Smooth muscle cell (in vitro differentiated cells): ENCODE results near the gene TBCE. TPM values are rescaled to one million over a fixed set of nuclear protein-coding genes. Genes with fewer than 3 reads are reported as not detected.

Experiments
- DNase-seq: peaks from one replicate; lab custom pipeline; 2025; ENCODE audit not compliant: unreplicated experiment; lab: John Stamatoyannopoulos, UW
- H2AFZ ChIP-seq: fragments of 200-600 bp; sonication (generic); 2 replicates; pipeline ENCODE4 v1.6.0; 2016; ENCODE audit warnings: antibody characterized with exemption, low read depth, mild to moderate bottlenecking
- H3F3A ChIP-seq: fragments of 200-600 bp; sonication (generic); 2 replicates; pipeline ENCODE4 v1.6.0; 2017; ENCODE audit warnings: antibody characterized with exemption, low read depth
- H3K27ac ChIP-seq: fragments of 200-600 bp; sonication (generic); 2 replicates; pipeline ENCODE4 v1.5.1; 2016; ENCODE audit warnings: low read depth, mild to moderate bottlenecking
- H3K27me3 ChIP-seq: fragments of 200-600 bp; sonication (generic); 2 replicates; pipeline ENCODE4 v1.6.1; 2016; ENCODE audit warnings: low read depth, mild to moderate bottlenecking
- H3K36me3 ChIP-seq: fragments of 200-600 bp; sonication (generic); 2 replicates; pipeline ENCODE4 v1.5.1; 2016; ENCODE audit warnings: low read depth
- H3K4me1 ChIP-seq: fragments of 200-600 bp; sonication (generic); 2 replicates; pipeline ENCODE4 v1.5.1; 2016; ENCODE audit warnings: low read depth
- H3K4me2 ChIP-seq: fragments of 200-600 bp; sonication (generic); 2 replicates; pipeline ENCODE4 v1.6.0; 2016; ENCODE audit warnings: mild to moderate bottlenecking
- H3K4me3 ChIP-seq: fragments of 200-600 bp; sonication (generic); 2 replicates; pipeline ENCODE4 v1.5.1; 2016; ENCODE audit warnings: mild to moderate bottlenecking
- H3K79me2 ChIP-seq: fragments of 200-600 bp; sonication (generic); 2 replicates; pipeline ENCODE4 v1.6.0; 2016; ENCODE audit warnings: low read depth, mild to moderate bottlenecking
- H3K9ac ChIP-seq: fragments of 200-600 bp; sonication (generic); 2 replicates; pipeline ENCODE4 v1.6.0; 2016; ENCODE audit warnings: low read depth
- H3K9me3 ChIP-seq: fragments of 200-600 bp; sonication (generic); replicated peaks from 2 replicates; pipeline ENCODE4 v1.5.1; 2016; ENCODE audit warnings: low read depth
- H4K20me1 ChIP-seq: fragments of 200-600 bp; sonication (generic); 2 replicates; pipeline ENCODE4 v1.6.0; 2016; ENCODE audit warnings: low read depth
- WGBS: methylation state at CpG from one replicate; pipeline ENCODE4 v1.1.7; 2016; ENCODE audit warnings: low lambda C conversion rate; 5-methylcytosine and 5-hydroxymethylcytosine counted together
- polyA plus RNA-seq: library from polyadenylated mRNA; unstranded; fragments of >200 nt; fragmentation: Nextera tagmentation; extraction: Ambion mirVana; gene quantifications from 2 replicates; pipeline ENCODE4 v1.2.1, GENCODE V29; 2016
- total RNA-seq: library from RNA; depleted of rRNA; stranded (reverse); fragments of >200 nt; gene quantifications from 2 replicates; pipeline ENCODE4 v1.2.3, GENCODE V29; 2014
- TF ChIP-seq, protein P1 (sequence below): fragments of 200-600 bp; sonication (generic); IDR thresholded peaks from 2 replicates; pipeline ENCODE4 v1.5.1; 2017; ENCODE audit warnings: borderline replicate concordance, mild to moderate bottlenecking, antibody characterized with exemption; ENCODE audit not compliant: insufficient read depth, poor library complexity, severe bottlenecking

Gene TBCE
- total and polyA plus RNA-seq, 2 experiments from 2014 or later, result 24.0 to 28.4 TPM

DNA sequence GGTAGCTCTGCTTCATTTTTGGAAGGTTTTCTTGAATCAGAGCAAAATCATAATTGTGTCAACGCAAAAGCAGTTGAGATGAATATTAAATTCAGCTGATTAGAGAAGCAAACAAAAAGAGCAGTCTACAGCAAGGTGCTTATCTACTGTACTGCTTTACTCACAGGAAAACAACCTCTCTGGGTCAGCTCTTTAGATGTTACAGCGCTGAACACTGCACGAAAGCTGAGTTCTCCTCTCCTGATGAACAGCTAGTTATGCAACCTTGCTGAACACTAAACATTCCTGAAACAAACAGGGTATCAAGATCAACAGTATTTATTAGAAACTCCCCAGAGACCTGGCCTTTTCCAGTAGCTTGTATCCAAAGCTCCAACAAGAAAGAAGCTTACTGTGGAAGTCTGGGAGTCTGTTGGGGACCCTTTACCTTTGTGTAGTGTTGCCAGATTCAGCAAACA, 41.3 kb downstream of the TBCE start:
- no peaks in the 10 kb centered on the region for H3K9me3 ChIP-seq
- DNase-seq, result no peak
- no peak overlapping the region for H3K4me2 ChIP-seq
- no peaks in the 10 kb centered on the region for H3K4me1 ChIP-seq
- H3K36me3 ChIP-seq, result no peaks in the 10 kb centered on the region
- peaks cover 20% of the 10 kb centered on the region for H3K79me2 ChIP-seq
- WGBS, result 87% methylated on average over 3 of the region's 3 CpGs
- H3K4me3 ChIP-seq, result no peak overlapping the region
- no peaks in the 10 kb centered on the region for H4K20me1 ChIP-seq
- no peak overlapping the region for H3K9ac ChIP-seq
- no peaks in the 10 kb centered on the region for H3K27me3 ChIP-seq
- peaks cover 10% of the 10 kb centered on the region for H3F3A ChIP-seq
- no peak overlapping the region for H2AFZ ChIP-seq
- TF ChIP-seq, protein P1, sequence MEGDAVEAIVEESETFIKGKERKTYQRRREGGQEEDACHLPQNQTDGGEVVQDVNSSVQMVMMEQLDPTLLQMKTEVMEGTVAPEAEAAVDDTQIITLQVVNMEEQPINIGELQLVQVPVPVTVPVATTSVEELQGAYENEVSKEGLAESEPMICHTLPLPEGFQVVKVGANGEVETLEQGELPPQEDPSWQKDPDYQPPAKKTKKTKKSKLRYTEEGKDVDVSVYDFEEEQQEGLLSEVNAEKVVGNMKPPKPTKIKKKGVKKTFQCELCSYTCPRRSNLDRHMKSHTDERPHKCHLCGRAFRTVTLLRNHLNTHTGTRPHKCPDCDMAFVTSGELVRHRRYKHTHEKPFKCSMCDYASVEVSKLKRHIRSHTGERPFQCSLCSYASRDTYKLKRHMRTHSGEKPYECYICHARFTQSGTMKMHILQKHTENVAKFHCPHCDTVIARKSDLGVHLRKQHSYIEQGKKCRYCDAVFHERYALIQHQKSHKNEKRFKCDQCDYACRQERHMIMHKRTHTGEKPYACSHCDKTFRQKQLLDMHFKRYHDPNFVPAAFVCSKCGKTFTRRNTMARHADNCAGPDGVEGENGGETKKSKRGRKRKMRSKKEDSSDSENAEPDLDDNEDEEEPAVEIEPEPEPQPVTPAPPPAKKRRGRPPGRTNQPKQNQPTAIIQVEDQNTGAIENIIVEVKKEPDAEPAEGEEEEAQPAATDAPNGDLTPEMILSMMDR, result no peak
- H3K27ac ChIP-seq, result no peak overlapping the region

DNA sequence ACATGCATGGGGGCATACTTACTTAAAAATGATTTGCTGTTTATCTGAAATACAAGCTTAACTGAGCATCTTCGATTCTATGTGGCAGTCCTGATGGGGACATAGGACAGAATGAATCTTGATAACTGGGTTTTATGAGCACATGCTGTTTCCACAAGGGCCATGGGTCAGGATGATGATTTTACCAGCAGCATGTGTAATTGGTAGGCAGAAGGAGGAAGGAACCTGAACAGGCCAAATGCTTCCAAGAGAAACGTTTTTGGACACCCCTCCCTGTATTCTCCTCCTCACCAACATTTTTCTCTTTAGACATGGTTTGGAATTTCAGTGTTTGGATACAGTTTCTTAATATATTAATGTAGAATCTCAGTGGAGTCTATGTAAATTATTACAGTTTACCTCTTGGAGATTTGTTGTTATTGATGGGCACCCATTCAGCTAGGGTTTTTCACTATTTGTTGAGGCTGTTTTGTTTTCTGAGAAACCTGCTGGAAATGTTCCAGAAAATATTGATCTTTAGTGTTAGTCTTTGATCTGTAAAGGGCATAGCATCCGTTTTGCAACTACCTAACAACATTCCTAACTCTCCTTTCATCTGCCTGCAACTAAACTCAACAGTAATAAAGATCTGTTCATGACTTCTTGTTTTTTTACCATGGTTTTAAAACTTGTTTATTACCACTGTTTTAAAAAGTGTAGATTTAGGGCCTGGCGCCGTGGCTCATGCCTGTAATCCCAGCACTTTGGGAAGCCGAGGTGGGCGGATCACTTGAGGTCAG, 42.0 kb downstream of the TBCE start:
- H3K4me2 ChIP-seq, result no peak overlapping the region
- peaks cover 20% of the 10 kb centered on the region for H3K79me2 ChIP-seq
- H2AFZ ChIP-seq, result no peak overlapping the region
- no peak overlapping the region for H3K9ac ChIP-seq
- H4K20me1 ChIP-seq, result no peaks in the 10 kb centered on the region
- no peak overlapping the region for H3K27ac ChIP-seq
- no peaks in the 10 kb centered on the region for H3K36me3 ChIP-seq
- TF ChIP-seq, protein P1, result no peak
- no peaks in the 10 kb centered on the region for H3K4me1 ChIP-seq
- H3K4me3 ChIP-seq, result no peak overlapping the region
- DNase-seq, result no peak
- 81% methylated on average over 7 of the region's 7 CpGs for WGBS
- H3F3A ChIP-seq, result peaks cover 10% of the 10 kb centered on the region
- no peaks in the 10 kb centered on the region for H3K9me3 ChIP-seq
- H3K27me3 ChIP-seq, result no peaks in the 10 kb centered on the region

DNA sequence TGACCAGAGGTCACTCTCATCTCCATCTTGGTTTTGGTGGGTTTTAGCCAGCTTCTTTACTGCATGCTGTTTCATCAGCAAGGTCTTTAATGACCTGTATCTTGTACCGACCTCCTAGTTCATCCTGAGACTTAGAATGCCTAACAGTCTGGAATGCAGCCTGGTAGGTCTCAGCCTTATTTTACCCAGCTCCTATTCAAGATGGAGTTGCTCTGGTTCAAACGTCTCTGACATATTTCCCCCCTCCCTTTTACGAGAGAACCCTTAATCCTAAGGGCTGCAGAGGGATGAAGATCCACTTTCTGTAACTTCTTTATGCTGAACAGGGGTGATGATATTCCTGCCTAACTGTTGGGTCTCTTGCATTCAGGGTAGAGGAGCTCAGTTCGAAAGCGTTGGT, 43.2 kb downstream of the TBCE start:
- TF ChIP-seq, protein P1, result no peak
- Histone ChIP-seq H3K4me3 (no peak overlapping the region), H3K36me3 (no peaks in the 10 kb centered on the region), H2AFZ (no peak overlapping the region), H3F3A (peaks cover 10% of the 10 kb centered on the region), H3K27me3 (no peaks in the 10 kb centered on the region), H3K9ac (no peak overlapping the region), H3K4me2 (no peak overlapping the region), H4K20me1 (no peaks in the 10 kb centered on the region), H3K4me1 (no peaks in the 10 kb centered on the region), H3K9me3 (no peaks in the 10 kb centered on the region), H3K27ac (no peak overlapping the region), H3K79me2 (peaks cover 20% of the 10 kb centered on the region)
- no peak for DNase-seq
- WGBS, result 84% methylated on average over 5 of the region's 5 CpGs
